Transverse colon (tissue), 4 donors: ENCODE results near the gene ERC2. TPM values are rescaled to one million over a fixed set of nuclear protein-coding genes. Genes with fewer than 3 reads are reported as not detected.

ENCODE experiments used
- DNase-seq: peaks from one replicate; pipeline ENCODE4 v3.0.0-alpha.2; 2019
- H3K27ac ChIP-seq, 4 donors: fragments of 200-600 bp; sonication (generic); 2 replicates each; pipeline ENCODE4 v1.5.1; 2016 to 2018; ENCODE audit warnings: inconsistent platforms in 4 of 4
- H3K27me3 ChIP-seq: fragments of 200-600 bp; sonication (generic); 2 replicates; pipeline ENCODE4 v1.5.1; 2017; ENCODE audit warnings: inconsistent platforms
- H3K36me3 ChIP-seq, 4 donors: fragments of 200-600 bp; sonication (generic); 2 replicates each; pipeline ENCODE4 v1.5.1; 2017 to 2019; ENCODE audit warnings: inconsistent platforms in 4 of 4
- H3K4me1 ChIP-seq, 4 donors: fragments of 200-600 bp; sonication (generic); 2 replicates each; pipeline ENCODE4 v1.5.1; 2017 to 2020; ENCODE audit warnings: inconsistent platforms in 4 of 4
- H3K4me3 ChIP-seq, 4 donors: fragments of 200-600 bp; sonication (generic); 1 replicate in 1 of 4; 2 replicates in 3 of 4; pipeline versions ENCODE4 v1.5.1 to v1.6.1; 2017 to 2019; ENCODE audit warnings: inconsistent platforms in 4 of 4
- H3K9me3 ChIP-seq, 2 donors: fragments of 200-600 bp; sonication (generic); 2 replicates each; pipeline ENCODE4 v1.5.1; 2017 to 2019; ENCODE audit warnings: inconsistent platforms in 2 of 2
- EP300 ChIP-seq: sonication (generic); formaldehyde crosslinking; IDR thresholded peaks from one replicate; pipeline ENCODE4 v1.6.1; 2017; ENCODE audit warnings: antibody characterized with exemption, low read depth
- POLR2A ChIP-seq: fragments of 450-650 bp; IDR thresholded peaks from one replicate; pipeline ENCODE4 v1.6.1; 2016; ENCODE audit warnings: antibody characterized with exemption, mild to moderate bottlenecking, moderate library complexity
- POLR2AphosphoS5 ChIP-seq, 3 donors: sonication (generic); formaldehyde crosslinking; IDR thresholded peaks; one replicate each; pipeline ENCODE4 v1.6.1; 2016; ENCODE audit warnings: antibody characterized with exemption in 3 of 3
- WGBS, 2 donors: methylation state at CpG; one replicate each; pipeline ENCODE4 v1.1.5; 2018; ENCODE audit warnings: low coverage in 1 of 2; 5-methylcytosine and 5-hydroxymethylcytosine counted together
- in situ Hi-C, 4 donors: fragments of 200-750 bp; cut with MboI; loops; one replicate each; pipeline versions ENCODE4 v1.15.0 to v1.15.1; 2017; ENCODE audit warnings: low sequenced_read_pairs in 3 of 4, low pct_ligation_motif_present in 1 of 4, low pct_unique_long_range_greater_than_20kb in 1 of 4
- intact Hi-C: fragments of 100-400 bp; cut with DNase I; formaldehyde crosslinking; loops from one replicate; pipeline ENCODE4 v1.15.1; 2023; ENCODE audit warnings: low total_unique reads
- total RNA-seq, 4 donors: library from RNA; depleted of rRNA; stranded (reverse); fragments of >200 nt; gene quantifications; one replicate each; pipeline ENCODE4 v1.1.0, GENCODE V29; 2016
- TF ChIP-seq, protein P1 (sequence below), 5 experiments: fragments of 200-600 bp in 3 of 5; fragments of 450-650 bp in 2 of 5; sonication (generic) in 3 of 5; IDR thresholded peaks; 1 replicate in 2 of 5; 2 replicates in 3 of 5; pipeline ENCODE4 v1.5.1; 2016 to 2017; ENCODE audit warnings: antibody characterized with exemption in 5 of 5, inconsistent platforms in 3 of 5, mild to moderate bottlenecking in 2 of 5, moderate library complexity in 1 of 5

The ERC2 gene
- total RNA-seq, 4 donors from 2014 or later, result 0.41 to 1.3 TPM; not detected in 2

GRCh38 chr3:56357266-56357665, 111.0 kb downstream of the ERC2 start:
- Histone ChIP-seq H3K36me3 (no peaks in the 10 kb centered on the region), H3K9me3 (no peaks in the 10 kb centered on the region)
- TF ChIP-seq POLR2AphosphoS5 (IDR thresholded peaks at IDR 0.05) (no peak), EP300 (no peak), POLR2A (no peak)
- TF ChIP-seq, protein P1, sequence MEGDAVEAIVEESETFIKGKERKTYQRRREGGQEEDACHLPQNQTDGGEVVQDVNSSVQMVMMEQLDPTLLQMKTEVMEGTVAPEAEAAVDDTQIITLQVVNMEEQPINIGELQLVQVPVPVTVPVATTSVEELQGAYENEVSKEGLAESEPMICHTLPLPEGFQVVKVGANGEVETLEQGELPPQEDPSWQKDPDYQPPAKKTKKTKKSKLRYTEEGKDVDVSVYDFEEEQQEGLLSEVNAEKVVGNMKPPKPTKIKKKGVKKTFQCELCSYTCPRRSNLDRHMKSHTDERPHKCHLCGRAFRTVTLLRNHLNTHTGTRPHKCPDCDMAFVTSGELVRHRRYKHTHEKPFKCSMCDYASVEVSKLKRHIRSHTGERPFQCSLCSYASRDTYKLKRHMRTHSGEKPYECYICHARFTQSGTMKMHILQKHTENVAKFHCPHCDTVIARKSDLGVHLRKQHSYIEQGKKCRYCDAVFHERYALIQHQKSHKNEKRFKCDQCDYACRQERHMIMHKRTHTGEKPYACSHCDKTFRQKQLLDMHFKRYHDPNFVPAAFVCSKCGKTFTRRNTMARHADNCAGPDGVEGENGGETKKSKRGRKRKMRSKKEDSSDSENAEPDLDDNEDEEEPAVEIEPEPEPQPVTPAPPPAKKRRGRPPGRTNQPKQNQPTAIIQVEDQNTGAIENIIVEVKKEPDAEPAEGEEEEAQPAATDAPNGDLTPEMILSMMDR (IDR thresholded peaks at IDR 0.05), result no peak

GRCh38 chr3:56356808-56357207, 111.5 kb downstream of the ERC2 start:
- in situ Hi-C loops (no loop called here), intact Hi-C loops (no loop called here)
- Histone ChIP-seq H3K27me3 (no peaks in the 10 kb centered on the region), H3K36me3 (no peaks in the 10 kb centered on the region), H3K9me3 (no peaks in the 10 kb centered on the region), H3K4me3 (no peak overlapping the region), H3K4me1 (no peaks in the 10 kb centered on the region), H3K27ac (no peak overlapping the region)
- TF ChIP-seq POLR2A (no peak), EP300 (no peak), POLR2AphosphoS5 (IDR thresholded peaks at IDR 0.05) (no peak)
- TF ChIP-seq, protein P1 (IDR thresholded peaks at IDR 0.05), result no peak
- DNase-seq, result no peak

More at GRCh38 chr3:56357266-56357665, 111.0 kb downstream of the ERC2 start:
- in situ Hi-C loops, result no loop called here
- intact Hi-C loops, result no loop called here
- Histone ChIP-seq H3K4me1 (no peaks in the 10 kb centered on the region), H3K4me3 (no peak overlapping the region), H3K27me3 (no peaks in the 10 kb centered on the region), H3K27ac (no peak overlapping the region)
- no peak for DNase-seq
- 60% methylated on average over 3 of the region's 3 CpGs; no CpG with 5 or more reads in 1 of the 2 donors for WGBS, 2 donors

- intact Hi-C loops, result no loop called here
- Histone ChIP-seq H3K4me3 (no peak overlapping the region), H3K36me3 (no peaks in the 10 kb centered on the region), H3K27ac (no peak overlapping the region), H3K27me3 (no peaks in the 10 kb centered on the region), H3K9me3 (no peaks in the 10 kb centered on the region), H3K4me1 (no peaks in the 10 kb centered on the region)
- in situ Hi-C loops, result no loop called here
- TF ChIP-seq EP300 (no peak), POLR2A (no peak), POLR2AphosphoS5 (IDR thresholded peaks at IDR 0.05) (no peak)
- TF ChIP-seq, protein P1 (IDR thresholded peaks at IDR 0.05), result no peak
- DNase-seq, result no peak
- WGBS, 2 donors, result 78 to 84% methylated on average over 5 to 7 of the region's 7 CpGs
Observed at GRCh38 chr3:56355570-56356185, 112.6 kb downstream of the ERC2 start.

- 87% methylated on average over 1 of the region's 1 CpG; no CpG with 5 or more reads in 1 of the 2 donors for WGBS, 2 donors
- H3K27me3 ChIP-seq, result no peaks in the 10 kb centered on the region
- in situ Hi-C loops (no loop called here), intact Hi-C loops (no loop called here)
- no peak overlapping the region for H3K4me3 ChIP-seq
- no peak for DNase-seq
- H3K36me3 ChIP-seq, result no peaks in the 10 kb centered on the region
- TF ChIP-seq POLR2A, result no peak
- TF ChIP-seq POLR2AphosphoS5 (IDR thresholded peaks at IDR 0.05), result no peak
- no peak for TF ChIP-seq EP300
- TF ChIP-seq, protein P1 (IDR thresholded peaks at IDR 0.05), result no peak
- H3K4me1 ChIP-seq, result no peaks in the 10 kb centered on the region
- H3K27ac ChIP-seq, result no peak overlapping the region
- H3K9me3 ChIP-seq, result no peaks in the 10 kb centered on the region
Observed at GRCh38 chr3:56351537-56351936, 116.7 kb downstream of the ERC2 start.
